GM21786 (cell line): ENCODE measurements around the gene TMEM14C.

Experiments
- ATAC-seq: cut with Tn5 transposase; IDR thresholded peaks from one replicate; pipeline ENCODE4 v1.9.1; 2021; ENCODE audit not compliant: unreplicated experiment

TMEM14C gene

GRCh38 chr6:10722820-10723566 lies at the start of gene TMEM14C:
Gene TMEM14C, plus strand, starts transcription at chr6:10723070. Its CDS starts 1,544 bp downstream, at chr6:10724614.
- peak; percentile 97 for ATAC-seq

GRCh38 chr6:10676403-10676802 lies 46.5 kb upstream of the TMEM14C start:
- ATAC-seq, result no peak

DNA sequence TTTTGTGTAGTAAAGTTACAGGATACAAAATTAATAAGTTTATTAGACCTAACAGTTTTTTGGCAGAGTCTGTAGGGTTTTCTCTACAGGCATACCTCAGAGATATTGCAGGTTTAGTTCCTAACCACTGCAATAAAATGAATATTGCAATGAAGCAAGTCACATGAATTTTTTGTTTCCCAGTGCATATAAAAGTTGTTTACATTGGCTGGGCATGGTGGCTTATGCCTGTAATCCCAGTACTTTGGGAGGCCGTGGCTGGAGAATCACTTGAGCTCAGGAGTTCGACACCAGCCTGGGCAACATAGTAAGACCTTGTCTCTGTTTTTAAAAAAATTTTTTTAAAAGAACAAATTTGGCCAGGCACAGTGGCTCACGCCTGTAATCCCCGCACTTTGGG lies 44.4 kb upstream of the TMEM14C start:
- no peak for ATAC-seq

- ATAC-seq, result no peak
Measured at GRCh38 chr6:10681795-10682194, 41.1 kb upstream of the TMEM14C start.

- no peak for ATAC-seq
Measured at GRCh38 chr6:10682355-10682988, 40.4 kb upstream of the TMEM14C start.

GRCh38 chr6:10684618-10685017 lies 38.3 kb upstream of the TMEM14C start:
- no peak for ATAC-seq

GRCh38 chr6:10685092-10685915 lies 37.6 kb upstream of the TMEM14C start:
- ATAC-seq, result no peak

DNA sequence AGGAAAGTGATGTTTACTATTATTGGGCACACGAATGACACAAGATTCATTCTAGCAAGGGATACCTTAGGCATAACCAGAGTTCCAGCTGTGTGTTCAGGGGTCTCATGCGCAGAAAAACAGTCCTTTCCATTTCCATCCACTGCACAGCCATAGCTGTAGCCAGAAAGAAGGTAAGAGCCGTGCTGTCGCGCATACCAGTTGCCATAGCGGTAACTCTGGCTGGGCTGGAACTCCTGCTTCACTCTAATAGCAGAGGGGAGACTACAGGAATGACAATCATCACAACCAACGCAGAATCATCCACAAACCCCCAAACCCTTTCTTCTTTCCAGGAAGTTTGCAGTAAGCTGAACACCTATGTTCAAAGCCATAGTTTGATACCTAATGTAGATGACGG lies 36.0 kb upstream of the TMEM14C start:
- ATAC-seq, result no peak

DNA sequence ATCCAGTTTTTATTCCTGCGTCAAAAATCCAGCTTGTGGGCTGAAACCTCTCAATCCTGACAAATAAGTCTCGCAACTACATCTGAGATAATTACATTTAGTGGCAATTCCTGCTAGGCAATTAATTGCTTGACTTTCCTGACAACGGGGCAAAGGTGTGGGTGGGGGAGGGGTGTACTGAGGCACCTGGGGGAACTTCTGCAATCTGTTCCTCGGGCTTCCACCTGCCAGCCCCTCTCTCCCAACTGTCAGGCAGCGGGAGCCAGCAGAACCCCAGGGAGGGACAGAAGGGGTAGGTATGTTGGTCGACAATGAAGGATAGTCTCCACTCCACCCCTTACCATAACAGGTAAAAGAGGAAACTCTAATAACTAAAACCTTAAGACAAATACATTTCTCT lies 35.3 kb upstream of the TMEM14C start:
- ATAC-seq, result no peak

GRCh38 chr6:10690651-10691445 lies 32.0 kb upstream of the TMEM14C start:
- no peak for ATAC-seq

DNA sequence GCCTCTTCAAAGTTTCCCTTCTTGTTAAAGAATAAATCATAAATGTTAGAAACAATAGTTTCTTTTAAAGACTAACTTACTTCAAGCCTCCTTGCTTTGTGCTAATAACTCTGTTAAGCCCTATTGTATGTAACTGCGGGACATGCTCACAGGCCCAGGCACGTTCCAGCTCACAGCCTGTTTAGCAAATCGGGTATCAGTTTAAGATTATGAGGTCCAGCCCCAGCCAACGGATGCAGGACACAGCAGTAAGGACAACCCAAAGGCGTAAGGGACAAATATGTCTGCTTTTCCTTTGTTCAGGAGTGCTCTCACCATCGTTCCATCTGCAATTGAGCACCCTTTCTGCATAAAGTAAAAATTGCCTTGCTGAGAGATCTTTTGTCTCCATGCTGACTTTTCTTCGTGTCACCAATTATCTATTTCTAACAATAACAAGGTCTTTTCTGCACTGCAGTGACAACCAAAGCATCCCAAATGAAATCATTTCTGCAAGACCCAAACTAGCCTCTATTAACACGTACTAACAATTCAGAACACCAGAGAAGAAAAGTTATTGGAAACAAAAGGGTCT lies 29.8 kb upstream of the TMEM14C start:
- ATAC-seq, result no peak

DNA sequence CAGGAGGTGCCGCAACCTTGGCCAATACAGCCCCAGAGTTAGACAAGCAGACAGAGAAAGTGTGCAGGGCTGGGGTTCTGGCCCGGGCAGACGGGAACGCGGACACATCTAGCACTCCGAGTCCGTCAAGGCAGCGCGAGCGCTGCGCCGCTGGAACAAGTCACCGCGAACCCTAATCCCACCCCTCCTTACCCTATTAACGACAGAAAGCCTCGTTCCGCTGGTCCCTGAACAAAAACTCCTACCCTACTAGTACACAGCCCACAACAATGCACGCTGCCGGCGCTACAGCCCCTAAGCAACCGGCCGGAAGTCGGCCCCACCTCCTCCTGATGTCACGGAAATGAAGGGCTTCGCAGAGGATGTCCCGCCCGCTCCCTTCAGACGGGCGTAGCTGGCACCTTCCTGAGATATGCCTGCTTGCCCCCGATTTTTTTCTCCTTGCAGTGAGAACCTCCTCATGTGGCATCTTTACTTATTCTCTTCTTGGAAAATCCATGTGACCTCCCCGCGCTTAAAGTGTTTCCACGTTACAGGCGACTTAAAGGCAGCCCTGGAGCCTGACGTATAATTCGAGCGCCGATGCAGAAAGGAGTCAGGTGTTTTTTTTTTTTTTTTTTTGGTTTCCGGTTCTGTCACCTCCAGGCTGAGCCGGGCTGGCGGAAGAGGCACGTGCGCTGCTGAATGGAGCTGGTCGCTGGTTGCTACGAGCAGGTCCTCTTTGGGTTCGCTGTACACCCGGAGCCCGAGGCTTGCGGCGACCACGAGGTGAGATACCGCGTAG lies 28.4 kb upstream of the TMEM14C start, which contains the start of the genes C6orf52 and PAK1IP1:
TSS of gene C6orf52 (minus strand) at position 315 of the 784 bp plus-strand sequence. CDS start 7,066 bp downstream, outside the sequence.
TSS of gene PAK1IP1 (plus strand) at position 671 of the 784 bp plus-strand sequence. CDS start at position 685, 14 bp downstream.
- ATAC-seq, result peak; percentile 99

- ATAC-seq, result no peak
Measured at GRCh38 chr6:10695086-10695657, 27.7 kb upstream of the TMEM14C start.

GRCh38 chr6:10696655-10697054 lies 26.2 kb upstream of the TMEM14C start:
- no peak for ATAC-seq

DNA sequence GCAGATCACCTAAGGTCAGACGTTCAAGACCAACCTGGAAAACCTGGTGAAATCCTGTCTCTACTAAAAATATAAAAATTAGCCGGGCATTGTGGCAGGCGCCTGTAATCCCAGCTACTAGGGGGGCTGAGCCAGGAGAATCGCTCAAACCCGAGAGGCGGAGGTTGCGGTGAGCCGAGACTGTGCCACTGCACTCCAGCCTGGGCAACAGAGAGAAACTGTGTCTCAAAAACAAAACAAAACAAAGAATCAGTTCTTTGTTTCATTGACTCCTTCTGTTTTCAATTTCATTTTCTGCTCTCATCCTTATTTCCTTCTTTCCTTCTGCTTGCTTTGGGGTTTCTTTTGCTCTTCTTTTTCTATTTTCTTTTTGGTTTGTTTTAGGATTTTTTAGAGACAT lies 8.9 kb upstream of the TMEM14C start:
- ATAC-seq, result no peak

- ATAC-seq, result no peak
Measured at GRCh38 chr6:10719296-10719963, 3.4 kb upstream of the TMEM14C start.

DNA sequence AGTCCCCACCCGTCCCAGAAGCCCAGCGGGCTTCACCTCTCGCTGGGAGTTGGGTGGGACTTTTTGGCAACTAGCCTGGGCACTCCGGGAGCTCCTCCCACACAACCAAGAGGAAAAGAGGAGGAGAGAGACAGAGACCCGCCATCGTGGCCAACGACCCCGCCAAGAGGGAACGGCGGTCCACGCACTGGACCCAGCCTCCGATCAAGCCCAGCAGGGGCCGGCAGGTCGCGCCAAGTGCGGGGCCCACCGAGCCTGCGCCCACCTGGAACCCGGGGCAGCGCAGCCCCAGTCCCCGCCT lies 3.0 kb upstream of the TMEM14C start:
- no peak for ATAC-seq

GRCh38 chr6:10720265-10720959 lies 2.5 kb upstream of the TMEM14C start:
- no peak for ATAC-seq
